A172 (cell line): Measurements from ENCODE around the gene TPK1. TPM values are rescaled to one million over a fixed set of nuclear protein-coding genes. Genes with fewer than 3 reads are reported as not detected.

Experiments used
- DNase-seq: peaks from one replicate; pipeline ENCODE4 v3.0.0-alpha.2; 2015; ENCODE audit warnings: low spot score
- total RNA-seq: library from RNA; depleted of rRNA; stranded (reverse); fragments of >200 nt; shearing (Covaris generic); gene quantifications from 2 replicates; pipeline ENCODE4 v1.2.3, GENCODE V29; 2014

TPK1 gene
- total RNA-seq, 1 experiment from 2014 or later = 5.9 TPM

DNA sequence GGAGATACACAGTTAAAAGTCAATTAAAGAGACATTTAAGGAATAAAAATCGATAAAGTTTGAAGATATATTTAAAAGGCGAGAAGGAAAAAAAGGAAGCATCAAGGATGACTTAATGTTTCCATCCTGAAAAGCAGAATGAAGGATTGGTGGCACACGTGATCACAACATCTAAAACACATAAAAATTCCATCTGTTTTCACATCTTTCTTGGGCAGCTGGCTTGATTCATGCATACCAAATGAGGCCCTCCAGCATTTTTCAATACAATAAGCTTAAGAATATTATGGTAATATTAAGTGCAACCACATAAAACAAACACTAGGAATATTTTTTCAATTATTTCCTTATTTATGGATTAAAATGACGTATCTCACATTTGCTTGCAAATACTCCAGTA is 112.6 kb downstream of the TPK1 start:
- no peak for DNase-seq

DNA sequence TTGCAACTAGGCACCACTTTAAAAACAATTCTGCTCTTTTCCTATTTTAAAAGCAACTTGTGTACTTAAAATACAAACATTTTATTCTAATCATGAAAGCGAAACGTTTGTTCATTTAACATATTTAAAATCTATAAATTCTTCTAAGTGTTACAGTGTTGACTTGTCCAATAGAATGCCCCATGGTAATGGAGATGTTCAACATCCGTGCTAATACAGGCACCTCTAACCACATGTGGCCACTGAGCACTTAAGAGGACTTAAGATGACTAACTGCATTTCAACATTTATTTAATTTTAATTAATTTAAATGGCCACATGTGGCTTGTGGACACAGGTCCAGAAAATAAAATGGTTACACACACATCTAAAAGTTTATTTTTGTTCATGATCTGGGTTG is 115.1 kb downstream of the TPK1 start:
- peak; percentile 5 for DNase-seq

DNA sequence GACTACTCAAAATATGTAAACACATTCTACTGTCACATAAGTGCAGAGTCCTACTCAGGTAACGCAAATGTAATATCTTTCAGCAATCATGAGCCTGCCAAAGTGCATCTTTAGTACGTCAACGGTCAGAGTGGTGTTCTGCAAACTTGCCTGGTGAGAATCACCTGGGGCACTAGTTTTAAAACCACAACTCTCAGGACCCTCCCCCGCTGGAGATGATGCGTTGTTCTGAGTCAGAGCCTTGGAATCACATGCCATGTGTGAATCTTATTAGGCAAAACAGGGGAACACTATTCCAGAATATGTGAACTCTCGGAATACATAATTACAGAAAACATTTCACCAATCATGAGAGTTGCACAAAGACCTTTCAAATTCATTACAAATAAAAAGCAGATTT is 115.7 kb downstream of the TPK1 start:
- DNase-seq = peak; percentile 63

DNA sequence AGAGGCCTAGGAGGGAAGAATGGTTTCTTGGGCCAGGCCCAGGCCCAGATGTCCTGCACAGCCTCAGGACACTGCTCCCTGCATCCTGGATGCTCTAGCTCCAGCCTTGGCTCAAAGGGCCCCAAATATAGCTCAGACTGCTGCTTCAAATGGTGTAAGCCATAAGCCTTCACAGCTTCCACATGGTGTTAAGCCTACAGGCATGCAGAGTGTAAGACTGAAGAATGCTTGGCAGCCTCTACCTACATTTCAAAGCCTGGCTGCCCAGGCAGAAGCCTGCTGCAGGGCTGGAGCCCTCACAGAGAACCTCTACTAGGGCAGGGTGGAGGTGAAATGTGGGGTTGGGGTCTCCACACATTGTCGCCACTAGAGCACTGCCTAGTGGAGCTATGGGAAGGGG is 118.1 kb downstream of the TPK1 start:
- DNase-seq = no peak

DNA sequence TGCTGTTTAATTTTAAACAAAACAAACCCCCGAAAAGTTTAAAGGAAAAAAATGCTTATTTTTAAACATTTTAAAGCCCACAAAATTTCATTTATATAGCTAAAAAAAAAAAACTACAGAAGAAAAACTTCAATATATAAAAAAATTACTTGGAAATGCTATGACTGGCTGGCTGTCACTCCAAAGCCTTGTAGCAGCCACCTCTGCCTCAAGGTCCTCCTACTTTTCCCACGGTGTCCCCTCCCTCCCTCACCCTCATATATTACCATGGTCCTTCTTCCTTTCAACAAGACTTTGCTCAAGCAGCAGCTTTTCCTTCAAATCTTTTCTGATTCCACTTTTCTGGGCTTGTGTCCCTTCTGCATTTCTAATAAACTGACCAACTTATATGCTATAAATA is 122.0 kb downstream of the TPK1 start:
- no peak for DNase-seq

DNA sequence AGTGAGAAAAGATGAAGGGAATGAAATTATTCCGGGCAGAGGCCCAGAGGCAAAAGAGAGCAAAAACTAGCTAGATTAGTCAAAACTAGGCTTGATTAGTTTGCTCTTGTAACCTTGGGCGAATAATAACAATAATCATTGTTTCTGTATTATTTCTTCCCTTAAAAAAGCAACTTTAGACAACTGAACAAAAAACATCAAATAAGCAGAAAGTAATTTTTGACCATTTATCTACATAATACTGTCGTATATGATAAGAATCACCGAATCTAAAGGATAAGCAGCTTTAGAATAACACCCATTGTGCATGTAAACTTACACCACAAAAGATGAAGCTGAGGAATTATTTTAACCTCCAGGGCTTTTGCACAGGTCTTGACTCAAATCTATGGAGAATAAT is 125.1 kb downstream of the TPK1 start:
- DNase-seq = no peak

DNA sequence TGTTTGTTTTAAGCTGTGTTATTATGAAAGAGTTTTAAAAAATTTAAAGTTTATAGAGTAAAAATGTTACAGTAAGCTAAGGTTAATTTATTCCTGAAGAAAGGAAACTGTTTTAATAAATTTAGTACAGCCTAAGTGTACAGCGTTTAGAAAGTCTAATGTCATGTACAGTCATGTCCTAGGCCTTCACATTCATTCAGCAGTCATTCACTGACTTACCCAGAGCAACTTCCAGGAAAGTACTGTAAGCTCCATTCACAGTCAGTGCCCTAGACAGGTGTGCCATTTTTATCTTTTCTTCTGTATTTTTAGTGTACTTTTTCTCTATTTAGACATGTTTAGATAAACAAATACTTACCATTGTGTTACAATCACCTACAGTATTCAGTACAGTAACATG is 126.8 kb downstream of the TPK1 start:
- DNase-seq = no peak

DNA sequence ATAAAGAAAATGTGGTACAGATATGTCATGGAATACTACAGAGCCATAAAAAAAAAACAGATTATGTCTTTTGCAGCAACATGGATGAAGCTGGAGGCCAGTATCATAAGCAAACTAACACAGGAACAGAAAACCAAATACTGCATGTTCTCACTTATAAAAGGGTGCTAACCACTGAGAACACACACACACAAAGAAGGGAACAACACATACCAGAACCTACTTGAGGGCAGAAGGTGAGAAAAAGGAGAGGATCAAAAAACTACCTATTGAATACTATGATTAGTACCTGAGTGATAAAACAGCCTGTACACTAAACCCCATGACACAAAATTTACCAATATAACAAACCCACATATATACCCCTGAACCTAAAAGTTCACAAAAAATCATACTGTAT is 144.6 kb downstream of the TPK1 start:
- no peak for DNase-seq

DNA sequence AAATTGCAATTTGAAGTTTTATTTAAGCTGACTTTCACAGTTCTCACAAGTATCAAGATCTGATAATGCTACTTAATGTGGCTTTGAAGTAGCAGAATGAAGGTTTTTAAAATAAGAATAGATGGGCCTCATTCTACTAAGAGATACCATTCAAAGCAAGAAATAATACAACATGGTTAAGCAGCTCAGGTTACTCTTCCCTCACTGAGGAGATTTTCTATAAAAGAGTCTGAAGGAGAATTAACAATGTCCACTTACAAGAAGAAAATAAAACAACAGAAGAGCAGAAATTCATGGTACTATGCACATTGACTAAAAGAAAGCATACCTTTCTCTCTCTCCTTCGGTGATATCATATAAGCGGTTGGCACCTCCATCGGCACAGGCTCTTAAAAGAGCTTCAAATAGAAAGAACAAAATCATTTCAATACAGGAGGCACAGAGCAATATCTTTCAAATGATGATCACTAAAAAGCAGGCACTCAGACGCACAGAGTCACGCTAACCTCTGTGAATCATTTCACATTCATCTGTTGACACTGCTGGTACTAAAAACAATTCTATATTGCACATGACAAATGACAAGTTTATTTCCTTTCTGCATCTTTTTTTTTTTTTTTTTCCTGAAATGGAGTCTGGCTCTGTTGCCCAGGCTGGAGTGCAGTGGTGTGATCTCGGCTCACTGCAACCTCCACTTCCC is 153.1 kb downstream of the TPK1 start:
- no peak for DNase-seq

DNA sequence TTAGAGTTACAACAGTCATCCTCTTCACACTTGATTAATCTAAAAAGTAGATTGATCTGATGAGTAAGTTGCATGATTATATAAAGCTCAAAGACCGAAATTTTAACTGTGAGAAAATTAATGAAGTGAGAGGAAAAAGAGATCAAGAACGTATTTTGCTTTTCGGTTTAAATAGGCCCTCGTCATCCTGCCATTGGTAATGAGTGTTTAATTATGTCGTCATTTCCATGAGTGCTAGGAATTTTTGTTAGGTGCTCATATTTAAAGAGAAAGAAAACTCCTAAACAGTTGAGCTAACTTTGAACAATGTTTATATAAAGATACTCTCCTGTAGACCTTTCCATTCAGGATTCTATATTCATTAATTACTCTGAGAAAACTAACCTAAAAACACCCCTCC is 159.4 kb downstream of the TPK1 start:
- no peak for DNase-seq

DNA sequence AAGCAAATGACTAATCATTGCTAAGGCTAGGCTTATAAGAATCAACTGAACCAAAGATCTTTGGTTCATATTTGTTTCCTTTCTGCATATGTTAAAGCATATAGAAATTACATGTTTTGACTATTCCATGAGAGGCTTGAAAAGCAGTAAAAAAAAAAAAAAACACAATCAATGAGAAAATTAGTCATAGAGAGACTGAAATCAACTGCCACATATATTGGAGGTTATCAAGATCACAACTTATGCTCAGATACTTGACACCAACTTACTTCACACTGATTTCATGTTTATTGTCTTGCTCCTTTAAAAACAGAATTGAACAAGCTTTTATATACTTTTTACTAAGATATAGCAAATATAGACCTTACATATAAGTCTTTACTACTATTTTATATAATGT is 161.3 kb downstream of the TPK1 start:
- DNase-seq = no peak

DNA sequence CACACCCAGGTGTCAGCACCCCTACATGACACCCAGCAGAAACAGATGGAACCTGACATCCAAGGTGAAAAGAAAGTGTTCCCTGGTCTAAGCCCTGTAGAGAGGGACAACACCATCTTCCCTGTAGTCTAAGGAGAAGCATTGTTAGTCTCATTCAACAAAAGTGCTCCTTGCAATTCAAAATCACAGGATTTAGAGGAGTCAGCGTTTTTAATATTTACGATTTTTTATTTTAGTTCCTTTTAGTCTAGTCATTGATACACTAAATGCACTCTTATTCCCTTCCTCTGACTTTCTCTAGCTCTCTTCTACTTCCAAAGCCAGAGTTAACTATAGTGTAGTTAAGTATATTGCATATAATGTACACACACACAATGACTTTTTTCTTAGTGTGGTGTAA is 163.0 kb downstream of the TPK1 start:
- DNase-seq = no peak

DNA sequence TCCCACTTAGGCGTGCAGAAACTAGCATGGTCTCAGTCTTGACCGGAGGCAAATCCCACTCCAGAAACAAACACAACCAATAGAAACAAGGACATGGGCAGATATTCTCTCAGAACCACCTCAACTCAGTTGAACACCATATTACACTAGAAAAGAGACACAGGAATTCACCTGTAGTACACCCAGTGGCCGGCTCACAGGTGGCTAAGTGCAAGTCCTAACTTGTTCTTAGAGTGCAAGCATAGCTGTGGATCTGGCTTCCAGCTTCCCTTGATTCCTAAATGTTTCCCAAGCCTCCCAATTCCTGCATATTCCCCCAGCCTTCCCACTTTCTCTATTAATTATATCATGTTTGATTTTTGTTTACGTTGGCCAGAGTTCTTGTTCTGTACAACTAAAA is 164.4 kb downstream of the TPK1 start:
- no peak for DNase-seq

DNA sequence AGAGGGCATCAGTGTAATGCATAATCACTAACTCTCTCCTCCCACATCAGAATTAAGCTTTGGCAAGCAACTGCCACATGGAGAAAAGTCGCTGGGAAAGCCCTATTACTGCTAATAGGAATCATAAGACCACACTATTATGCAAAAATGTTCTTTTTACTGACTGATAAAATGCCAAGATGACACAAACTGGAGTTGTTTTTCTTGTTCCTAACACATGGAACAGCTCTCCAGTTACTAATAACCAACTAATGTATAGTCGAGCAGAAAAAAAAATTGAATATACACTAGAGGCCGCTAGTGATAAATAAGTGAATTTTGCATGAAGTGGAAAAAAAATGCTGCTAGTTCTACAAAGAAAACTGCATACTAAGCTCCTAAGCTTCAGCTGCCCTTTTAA is 165.6 kb downstream of the TPK1 start:
- peak; percentile 4 for DNase-seq

DNA sequence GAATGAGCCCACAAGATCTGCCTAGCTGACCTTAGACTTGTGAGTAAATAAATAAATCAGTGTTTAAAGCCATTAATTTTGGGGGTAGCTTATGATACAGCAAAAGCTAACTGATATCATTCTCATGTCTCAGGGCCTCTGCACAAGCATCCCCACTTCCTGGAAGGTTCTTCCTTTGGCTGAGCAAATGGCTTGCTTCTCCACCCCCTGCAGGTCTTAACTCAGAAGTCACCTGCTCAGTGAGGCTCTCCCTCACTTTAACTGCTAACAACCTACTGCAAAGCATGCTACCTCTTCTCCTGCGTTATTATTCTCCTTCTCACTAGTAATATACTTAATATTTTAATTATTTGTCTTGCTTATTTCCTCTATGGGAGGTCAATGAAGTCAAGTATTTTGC is 167.3 kb downstream of the TPK1 start:
- no peak for DNase-seq

DNA sequence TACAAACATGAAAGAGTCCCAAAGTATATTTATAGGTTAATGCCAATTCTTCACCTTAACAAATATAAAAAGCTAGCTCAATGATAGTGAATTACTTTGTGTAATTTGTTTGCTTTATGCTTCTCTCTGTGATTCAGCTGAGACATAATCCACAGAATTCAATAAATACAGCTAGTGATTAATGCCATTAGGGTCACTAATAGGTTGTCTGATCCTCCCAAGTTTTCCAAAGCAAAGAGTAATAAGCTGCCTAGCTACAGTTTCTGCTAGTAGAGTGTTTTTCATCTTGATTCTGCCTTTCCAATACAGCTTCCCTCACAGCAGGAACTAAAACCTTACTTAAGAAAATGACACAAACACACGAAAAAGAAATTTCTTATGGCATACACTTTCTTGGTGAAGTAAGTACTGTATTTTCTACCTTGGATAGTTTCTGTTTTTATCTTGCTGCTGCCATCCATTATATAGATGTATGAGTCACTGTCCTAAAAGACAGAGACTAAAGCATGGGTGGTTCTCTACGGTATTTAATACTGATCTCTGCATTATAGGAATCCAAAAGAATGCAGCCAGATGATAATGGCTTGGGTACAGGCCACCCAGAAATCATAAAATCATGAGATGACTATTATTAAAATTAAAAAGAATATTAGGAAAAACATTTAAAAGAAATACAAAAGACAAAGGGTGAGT is 170.0 kb downstream of the TPK1 start:
- DNase-seq = no peak

DNA sequence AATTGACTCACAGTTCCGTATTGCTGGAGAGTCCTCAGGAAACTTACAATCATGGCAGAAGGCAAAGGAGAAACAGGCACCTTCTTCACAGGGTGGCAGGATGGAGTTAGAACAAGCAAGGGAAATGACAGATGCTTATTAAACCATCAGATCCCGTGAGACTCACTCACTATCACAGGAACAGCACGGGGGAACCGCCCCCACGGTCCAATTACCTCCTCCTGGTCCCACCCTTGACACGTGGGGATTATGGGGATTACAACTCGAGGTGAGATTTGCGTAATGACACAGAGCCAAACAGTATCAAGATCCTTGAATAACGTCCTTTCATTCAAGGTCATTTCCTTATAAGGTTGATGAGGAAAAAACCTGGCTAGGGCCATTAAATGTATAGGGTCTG is 176.6 kb downstream of the TPK1 start:
- DNase-seq = no peak

DNA sequence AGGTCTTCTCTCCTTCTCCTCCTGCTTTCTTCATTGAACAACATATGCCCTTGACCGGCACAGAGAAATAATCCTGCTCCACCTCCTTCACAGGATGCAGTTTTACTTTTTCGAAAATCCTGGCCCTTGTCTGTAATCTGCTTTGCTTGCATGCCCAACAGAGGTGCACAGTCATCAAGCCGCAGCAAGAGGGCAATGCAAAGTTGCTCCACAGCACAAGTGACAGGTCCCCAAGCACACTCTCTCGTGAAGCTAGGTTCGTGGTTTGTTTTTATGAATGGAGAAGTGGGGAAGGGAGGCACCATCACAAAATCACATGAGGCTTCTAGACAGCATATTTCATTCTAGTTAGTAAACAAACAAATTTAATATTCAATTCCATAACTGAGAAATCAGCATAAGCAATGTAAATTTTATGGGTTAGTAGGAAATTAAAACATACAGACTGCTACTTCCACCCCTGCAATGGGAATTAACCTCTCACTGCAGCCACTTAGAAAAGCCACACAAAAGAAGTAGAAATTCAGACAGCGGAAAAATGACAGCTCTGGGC is 178.8 kb downstream of the TPK1 start:
- DNase-seq = no peak

DNA sequence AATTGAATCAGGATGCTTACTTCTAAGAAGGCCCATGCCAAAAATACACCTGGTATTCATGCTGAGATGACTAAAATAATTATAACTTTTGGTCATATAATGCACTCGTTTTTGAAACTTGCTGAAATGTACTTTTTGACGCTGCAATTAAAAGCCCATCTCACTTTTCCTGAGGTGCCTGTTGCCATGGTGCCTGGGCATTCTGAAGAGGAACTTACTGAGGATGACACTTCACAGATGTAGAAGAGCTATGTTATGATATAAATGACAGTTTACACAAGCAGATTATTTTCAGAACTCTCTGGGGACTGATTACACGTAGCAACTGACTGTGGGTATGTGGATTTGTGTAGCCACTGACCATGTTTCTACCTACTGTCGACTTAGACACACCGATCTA is 182.4 kb downstream of the TPK1 start:
- DNase-seq = no peak

DNA sequence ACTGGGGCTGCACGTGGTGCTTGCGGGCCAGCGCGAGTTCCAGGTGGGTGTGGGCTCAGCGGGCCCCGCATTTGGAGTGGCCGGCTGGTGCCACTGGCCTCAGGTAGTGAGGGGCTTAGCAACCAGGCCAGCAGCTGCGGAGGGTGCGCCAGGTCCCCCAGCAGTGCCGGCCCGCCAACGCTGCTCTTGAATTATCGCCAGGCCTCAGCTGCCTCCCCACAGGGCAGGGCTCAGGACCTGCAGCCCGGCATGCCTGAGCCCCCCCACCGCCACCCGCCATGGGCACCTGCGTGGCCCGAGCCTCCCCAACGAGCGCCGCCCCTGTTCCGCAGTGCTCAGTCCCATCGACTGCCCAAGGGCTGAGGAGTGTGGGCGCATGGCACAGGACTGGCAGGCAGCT is 185.4 kb downstream of the TPK1 start:
- no peak for DNase-seq

DNA sequence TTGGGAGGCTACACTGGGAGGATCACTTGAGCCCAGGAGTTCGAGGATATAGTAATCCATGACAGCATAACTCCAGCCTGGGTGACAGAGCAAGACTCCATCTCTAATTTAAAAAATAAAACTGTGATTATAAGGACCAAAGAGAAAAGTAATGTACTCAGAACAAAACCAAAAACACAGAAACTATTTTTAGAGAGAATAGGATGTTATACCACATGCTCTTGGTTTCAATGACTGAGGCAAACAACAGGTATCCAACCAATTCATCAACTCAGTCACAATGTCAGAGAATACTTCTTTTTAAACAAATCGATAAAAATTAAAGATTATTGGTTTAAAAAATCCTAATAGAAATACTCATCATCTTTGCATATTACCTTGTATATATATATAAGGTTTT is 186.7 kb downstream of the TPK1 start:
- DNase-seq = no peak

DNA sequence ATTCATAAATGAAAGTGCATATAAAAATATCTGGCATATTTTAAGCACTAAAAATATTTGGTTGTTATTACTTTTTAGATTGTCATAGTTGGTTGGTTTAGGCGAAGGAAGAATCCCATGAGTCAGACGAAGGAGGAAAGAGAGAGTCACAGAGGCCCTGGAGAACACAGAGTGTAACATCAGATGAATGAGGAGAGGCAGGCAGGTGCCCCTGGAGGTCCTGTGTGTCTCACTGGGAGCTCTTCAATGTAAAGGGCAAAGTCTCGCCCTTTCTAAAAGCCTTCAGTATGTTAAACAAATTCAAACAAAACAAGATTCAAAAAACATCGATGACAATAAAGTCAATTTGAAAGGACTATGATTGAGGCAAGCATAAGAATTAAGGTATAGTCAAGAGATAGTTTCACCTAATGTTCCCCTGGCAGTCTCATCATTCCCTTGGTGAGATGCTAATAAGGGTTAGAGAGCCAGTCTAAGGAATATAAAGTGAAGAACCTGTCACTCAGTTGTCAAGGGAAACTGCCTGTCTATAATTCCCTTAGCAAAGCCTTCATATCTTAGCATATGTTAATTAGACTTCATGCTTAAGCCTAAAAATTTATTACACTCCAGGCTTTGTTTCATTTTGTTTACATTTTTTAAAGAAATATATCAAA is 194.3 kb downstream of the TPK1 start:
- no peak for DNase-seq

DNA sequence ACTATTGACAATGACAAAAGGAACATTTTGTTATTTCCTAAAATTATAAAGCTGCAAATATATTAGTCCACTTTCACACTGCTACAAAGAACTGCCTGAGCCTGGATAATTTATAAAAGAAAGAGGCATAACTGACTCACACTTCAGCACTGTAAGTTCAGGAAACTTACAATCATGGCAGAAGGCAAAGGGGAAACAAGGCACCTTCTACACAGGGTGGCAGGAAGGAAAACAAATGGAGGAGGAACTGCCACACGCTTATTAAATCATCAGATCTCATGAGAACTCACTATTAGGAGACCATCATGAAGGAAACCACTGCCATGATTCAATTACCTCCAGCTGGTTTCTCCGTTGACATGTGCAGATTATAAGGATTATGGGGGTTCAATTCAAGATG is 203.1 kb downstream of the TPK1 start:
- no peak for DNase-seq
